MM.1S (cell line): ENCODE measurements around the gene SYTL3.

ENCODE experiments used
- DNase-seq: peaks from one replicate; pipeline ENCODE4 v3.0.0-alpha.2; 2015
- H2AFZ ChIP-seq: fragments of 300-600 bp; sonication (generic); 2 replicates; pipeline ENCODE4 v1.6.0; 2016; ENCODE audit warnings: antibody characterized with exemption, low read length
- H3F3A ChIP-seq: fragments of 300-600 bp; sonication (generic); 2 replicates; pipeline ENCODE4 v1.6.1; 2016; ENCODE audit warnings: mild to moderate bottlenecking, antibody characterized with exemption, low read length, moderate library complexity, mixed read lengths; ENCODE audit not compliant: insufficient read depth
- H3K27ac ChIP-seq: fragments of 300-600 bp; sonication (generic); 2 replicates; pipeline ENCODE4 v1.5.1; 2016; ENCODE audit warnings: mild to moderate bottlenecking, low read length
- H3K27me3 ChIP-seq: fragments of 300-600 bp; sonication (generic); replicated peaks from 2 replicates; pipeline ENCODE4 v1.6.0; 2016; ENCODE audit warnings: low read length; ENCODE audit not compliant: insufficient read depth
- H3K36me3 ChIP-seq: fragments of 300-600 bp; sonication (generic); replicated peaks from 2 replicates; pipeline ENCODE4 v1.6.1; 2016; ENCODE audit warnings: mild to moderate bottlenecking, low read length, mixed read lengths; ENCODE audit not compliant: insufficient read depth
- H3K4me1 ChIP-seq: fragments of 300-600 bp; sonication (generic); 2 replicates; pipeline ENCODE4 v1.6.1; 2016; ENCODE audit warnings: low read length, mixed read lengths
- H3K4me2 ChIP-seq: fragments of 300-600 bp; sonication (generic); 2 replicates; pipeline ENCODE4 v1.6.0; 2016; ENCODE audit warnings: low read depth, low read length
- H3K4me3 ChIP-seq: fragments of 300-600 bp; sonication (generic); 2 replicates; pipeline ENCODE4 v1.5.1; 2016; ENCODE audit warnings: low read length, mixed read lengths
- H3K79me2 ChIP-seq: fragments of 300-600 bp; sonication (generic); 2 replicates; pipeline ENCODE4 v1.6.1; 2016; ENCODE audit warnings: mixed run types, low read length, mixed read lengths
- H3K9ac ChIP-seq: fragments of 300-600 bp; sonication (generic); 2 replicates; pipeline ENCODE4 v1.6.1; 2016; ENCODE audit warnings: low read length, mixed read lengths
- H3K9me2 ChIP-seq: fragments of 300-600 bp; sonication (generic); replicated peaks from 2 replicates; pipeline ENCODE4 v1.6.1; 2016; ENCODE audit warnings: mild to moderate bottlenecking, low read length, mixed read lengths; ENCODE audit not compliant: insufficient read depth
- H3K9me3 ChIP-seq: fragments of 300-600 bp; sonication (generic); replicated peaks from 2 replicates; pipeline ENCODE4 v1.6.1; 2016; ENCODE audit warnings: mild to moderate bottlenecking, low read length, mixed read lengths; ENCODE audit not compliant: insufficient read depth
- H4K20me1 ChIP-seq: fragments of 300-600 bp; sonication (generic); 2 replicates; pipeline ENCODE4 v1.6.1; 2016; ENCODE audit warnings: mild to moderate bottlenecking, low read length, moderate library complexity, mixed read lengths; ENCODE audit not compliant: insufficient read depth
- CTCF ChIP-seq: fragments of 300-600 bp; sonication (generic); IDR thresholded peaks from 2 replicates; pipeline ENCODE4 v1.5.1; 2016; ENCODE audit warnings: antibody characterized with exemption, low read length, mixed read lengths
- EZH2 ChIP-seq: fragments of 300-600 bp; sonication (generic); optimal IDR thresholded peaks from 2 replicates; pipeline ENCODE3; 2017; ENCODE audit warnings: low read depth, mild to moderate bottlenecking, antibody characterized with exemption, low read length, mixed read lengths
- EZH2phosphoT487 ChIP-seq: fragments of 300-600 bp; sonication (generic); IDR thresholded peaks from 2 replicates; pipeline ENCODE4 v1.6.1; 2018; ENCODE audit warnings: antibody characterized with exemption, low read length

SYTL3 gene

GRCh38 chr6:158761746-158762145, 111.9 kb downstream of the SYTL3 start:
- Histone ChIP-seq H3F3A (no peaks in the 10 kb centered on the region), H3K27me3 (no peaks in the 10 kb centered on the region), H3K4me2 (no peak overlapping the region), H2AFZ (no peak overlapping the region), H3K36me3 (no peaks in the 10 kb centered on the region), H3K9ac (no peak overlapping the region), H3K4me3 (no peak overlapping the region), H3K27ac (no peak overlapping the region), H3K9me2 (no peaks in the 10 kb centered on the region), H3K79me2 (no peaks in the 10 kb centered on the region), H3K4me1 (no peaks in the 10 kb centered on the region), H4K20me1 (no peaks in the 10 kb centered on the region), H3K9me3 (no peaks in the 10 kb centered on the region)
- TF ChIP-seq EZH2, result no peak
- TF ChIP-seq EZH2phosphoT487, result no peak
- TF ChIP-seq CTCF, result no peak
- DNase-seq, result no peak

GRCh38 chr6:158762787-158763433, 113.1 kb downstream of the SYTL3 start:
- H3K36me3 ChIP-seq, result no peaks in the 10 kb centered on the region
- no peak overlapping the region for H2AFZ ChIP-seq
- no peaks in the 10 kb centered on the region for H3F3A ChIP-seq
- no peaks in the 10 kb centered on the region for H4K20me1 ChIP-seq
- TF ChIP-seq CTCF (no peak), EZH2phosphoT487 (no peak), EZH2 (no peak)
- no peak overlapping the region for H3K9ac ChIP-seq
- H3K4me3 ChIP-seq, result no peak overlapping the region
- H3K27me3 ChIP-seq, result no peaks in the 10 kb centered on the region
- no peaks in the 10 kb centered on the region for H3K4me1 ChIP-seq
- no peak overlapping the region for H3K27ac ChIP-seq
- no peaks in the 10 kb centered on the region for H3K79me2 ChIP-seq
- no peaks in the 10 kb centered on the region for H3K9me3 ChIP-seq
- H3K9me2 ChIP-seq, result no peaks in the 10 kb centered on the region
- DNase-seq, result no peak
- H3K4me2 ChIP-seq, result no peak overlapping the region

- Histone ChIP-seq H3K79me2 (no peaks in the 10 kb centered on the region), H3K9me2 (no peaks in the 10 kb centered on the region), H2AFZ (no peak overlapping the region), H3K4me3 (no peak overlapping the region), H3K36me3 (no peaks in the 10 kb centered on the region), H3K27me3 (no peaks in the 10 kb centered on the region), H3K9ac (no peak overlapping the region), H3K27ac (no peak overlapping the region), H3F3A (no peaks in the 10 kb centered on the region), H4K20me1 (no peaks in the 10 kb centered on the region), H3K4me2 (no peak overlapping the region), H3K9me3 (no peaks in the 10 kb centered on the region), H3K4me1 (no peaks in the 10 kb centered on the region)
- TF ChIP-seq EZH2phosphoT487, result no peak
- TF ChIP-seq CTCF, result no peak
- no peak for DNase-seq
These were observed 113.8 kb downstream of the SYTL3 start for GRCh38 chr6:158763434-158764182.
